AG04449 (cell line): ENCODE data around the gene CSNK1G1.

Source experiments
- CTCF ChIA-PET: fragments of 350-600 bp; formaldehyde crosslinking; extraction: SDS; loops from one replicate; lab custom pipeline; 2021; ENCODE audit warnings: antibody characterized with exemption; lab: Yijun Ruan, JAX
- POLR2A ChIA-PET: fragments of 400-600, 350-600 bp; formaldehyde crosslinking; extraction: SDS; loops from one replicate; lab custom pipeline; 2020; ENCODE audit warnings: antibody characterized with exemption, inconsistent platforms; lab: Yijun Ruan, JAX
- DNase-seq: peaks from one replicate; pipeline ENCODE4 v3.0.0-alpha.2; 2010; ENCODE audit warnings: low read depth, low spot score
- H3K4me3 ChIP-seq: 2 replicates; pipeline ENCODE4 v1.5.1; 2011; ENCODE audit warnings: low read depth, mild to moderate bottlenecking, control low read depth, low read length
- TF ChIP-seq, protein P1 (sequence below): IDR thresholded peaks from one replicate; pipeline ENCODE4 v1.5.1; 2011; ENCODE audit warnings: mild to moderate bottlenecking, moderate library complexity, low read length, control low read depth, inconsistent platforms; ENCODE audit not compliant: insufficient read depth; ENCODE audit errors: missing control alignments

CSNK1G1 gene

DNA sequence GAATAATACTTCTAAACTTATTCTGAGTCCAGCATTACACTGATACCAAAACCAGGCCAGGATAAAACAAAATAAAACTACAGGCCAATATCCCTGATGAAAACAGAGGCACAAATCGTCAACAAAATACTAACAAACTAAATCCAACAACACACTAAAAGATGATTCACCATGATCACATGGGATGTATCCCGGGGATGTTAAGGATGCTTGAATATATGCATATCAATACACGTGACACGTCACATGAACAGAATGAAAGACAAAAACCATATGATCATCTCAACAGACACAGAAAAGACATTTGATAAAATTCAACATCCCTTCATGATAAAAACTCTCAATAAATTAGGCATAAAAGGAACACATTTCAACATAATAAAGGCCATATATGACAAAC is 91.5 kb downstream of the CSNK1G1 start:
- no peak for DNase-seq
- TF ChIP-seq, protein P1, sequence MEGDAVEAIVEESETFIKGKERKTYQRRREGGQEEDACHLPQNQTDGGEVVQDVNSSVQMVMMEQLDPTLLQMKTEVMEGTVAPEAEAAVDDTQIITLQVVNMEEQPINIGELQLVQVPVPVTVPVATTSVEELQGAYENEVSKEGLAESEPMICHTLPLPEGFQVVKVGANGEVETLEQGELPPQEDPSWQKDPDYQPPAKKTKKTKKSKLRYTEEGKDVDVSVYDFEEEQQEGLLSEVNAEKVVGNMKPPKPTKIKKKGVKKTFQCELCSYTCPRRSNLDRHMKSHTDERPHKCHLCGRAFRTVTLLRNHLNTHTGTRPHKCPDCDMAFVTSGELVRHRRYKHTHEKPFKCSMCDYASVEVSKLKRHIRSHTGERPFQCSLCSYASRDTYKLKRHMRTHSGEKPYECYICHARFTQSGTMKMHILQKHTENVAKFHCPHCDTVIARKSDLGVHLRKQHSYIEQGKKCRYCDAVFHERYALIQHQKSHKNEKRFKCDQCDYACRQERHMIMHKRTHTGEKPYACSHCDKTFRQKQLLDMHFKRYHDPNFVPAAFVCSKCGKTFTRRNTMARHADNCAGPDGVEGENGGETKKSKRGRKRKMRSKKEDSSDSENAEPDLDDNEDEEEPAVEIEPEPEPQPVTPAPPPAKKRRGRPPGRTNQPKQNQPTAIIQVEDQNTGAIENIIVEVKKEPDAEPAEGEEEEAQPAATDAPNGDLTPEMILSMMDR: no peak
- CTCF ChIA-PET: no interaction called here
- H3K4me3 ChIP-seq: no peak overlapping the region
- POLR2A ChIA-PET: no interaction called here

DNA sequence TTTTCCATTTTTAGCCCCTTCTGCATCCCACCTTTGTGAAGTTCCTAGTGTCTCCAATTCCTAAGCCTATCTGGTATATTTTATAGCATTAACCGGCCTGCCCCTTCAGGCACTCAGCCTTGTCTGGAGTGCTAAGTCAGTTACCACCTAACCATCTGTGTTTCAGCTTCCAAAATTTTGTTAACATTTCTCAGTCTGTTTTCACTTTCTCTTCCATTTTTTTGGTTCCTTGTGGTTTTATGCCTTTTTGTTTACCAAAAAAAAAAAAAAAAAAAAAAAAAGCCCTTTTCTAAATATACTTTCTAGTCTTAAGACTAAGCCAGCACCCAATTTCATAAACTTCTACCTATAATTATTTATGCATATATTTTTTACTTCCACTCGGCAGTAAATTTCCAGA is 92.4 kb downstream of the CSNK1G1 start:
- POLR2A ChIA-PET: no interaction called here
- CTCF ChIA-PET: interaction anchor here (1.5 kb wide), 1 partner anchor 8 kb away, joined by 3 read pairs; no protein-coding TSS in a partner anchor
- no peak for DNase-seq
- H3K4me3 ChIP-seq: no peak overlapping the region
- TF ChIP-seq, protein P1: no peak

DNA sequence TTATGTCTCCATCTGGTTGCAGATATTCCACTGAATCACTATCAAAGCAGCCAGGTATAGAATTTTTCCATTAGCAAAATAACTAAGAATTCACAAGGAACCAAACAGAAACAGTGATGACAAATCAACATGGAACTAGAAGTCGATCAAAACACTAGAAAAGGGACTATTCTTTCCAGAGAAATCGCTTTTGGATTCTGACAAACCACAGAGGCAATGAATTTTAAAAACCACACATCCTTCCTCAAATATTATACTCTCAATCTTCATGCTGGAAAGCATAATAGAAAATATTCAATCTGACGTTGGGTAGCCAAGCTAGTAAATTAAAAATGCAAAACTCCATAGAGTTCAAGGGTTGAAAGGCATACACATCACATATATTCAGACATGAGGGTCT is 99.9 kb downstream of the CSNK1G1 start:
- no peak overlapping the region for H3K4me3 ChIP-seq
- ChIA-PET CTCF (no interaction called here), POLR2A (no interaction called here)
- TF ChIP-seq, protein P1: no peak
- no peak for DNase-seq

DNA sequence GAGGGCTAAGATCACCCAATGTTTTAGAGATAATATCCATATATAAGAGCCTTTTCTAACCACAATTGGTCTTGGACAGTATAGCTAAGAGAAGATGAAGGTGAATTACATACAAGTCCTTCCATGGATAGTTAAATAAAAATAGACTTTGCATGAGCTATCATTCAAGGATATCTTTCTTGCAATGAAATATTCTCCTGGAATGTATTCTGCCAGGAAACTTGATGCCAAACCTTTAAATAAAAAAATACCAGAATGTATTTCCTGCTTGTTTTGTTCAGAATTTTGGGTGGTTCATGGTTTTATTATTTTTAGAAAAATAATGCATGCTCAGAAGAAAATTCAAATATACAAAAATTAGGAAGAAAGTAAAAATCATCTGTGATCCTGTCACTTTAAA is 104.3 kb downstream of the CSNK1G1 start:
- no peak for DNase-seq
- ChIA-PET CTCF (no interaction called here), POLR2A (no interaction called here)
- TF ChIP-seq, protein P1: no peak
- no peak overlapping the region for H3K4me3 ChIP-seq

DNA sequence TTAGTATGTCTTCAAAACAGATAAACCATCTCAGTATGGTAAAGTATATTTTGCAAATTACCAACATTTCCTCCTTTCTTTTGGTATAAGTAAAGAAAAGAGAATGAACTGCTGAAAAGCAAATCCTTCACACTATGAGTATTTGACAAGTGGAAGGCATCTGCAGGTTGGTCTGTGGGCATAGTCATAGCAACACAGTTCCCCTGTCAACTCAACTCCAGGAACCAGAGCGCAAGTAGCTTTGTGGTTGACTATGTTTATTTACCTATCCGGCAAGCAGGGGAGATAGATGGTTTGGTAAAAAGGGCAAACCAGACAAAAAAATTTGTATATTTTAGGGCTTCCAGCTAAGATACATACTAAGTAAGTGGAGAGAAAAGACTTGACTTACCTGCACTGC is 104.9 kb downstream of the CSNK1G1 start:
- H3K4me3 ChIP-seq: no peak overlapping the region
- TF ChIP-seq, protein P1: no peak
- ChIA-PET CTCF (no interaction called here), POLR2A (no interaction called here)
- DNase-seq: no peak

DNA sequence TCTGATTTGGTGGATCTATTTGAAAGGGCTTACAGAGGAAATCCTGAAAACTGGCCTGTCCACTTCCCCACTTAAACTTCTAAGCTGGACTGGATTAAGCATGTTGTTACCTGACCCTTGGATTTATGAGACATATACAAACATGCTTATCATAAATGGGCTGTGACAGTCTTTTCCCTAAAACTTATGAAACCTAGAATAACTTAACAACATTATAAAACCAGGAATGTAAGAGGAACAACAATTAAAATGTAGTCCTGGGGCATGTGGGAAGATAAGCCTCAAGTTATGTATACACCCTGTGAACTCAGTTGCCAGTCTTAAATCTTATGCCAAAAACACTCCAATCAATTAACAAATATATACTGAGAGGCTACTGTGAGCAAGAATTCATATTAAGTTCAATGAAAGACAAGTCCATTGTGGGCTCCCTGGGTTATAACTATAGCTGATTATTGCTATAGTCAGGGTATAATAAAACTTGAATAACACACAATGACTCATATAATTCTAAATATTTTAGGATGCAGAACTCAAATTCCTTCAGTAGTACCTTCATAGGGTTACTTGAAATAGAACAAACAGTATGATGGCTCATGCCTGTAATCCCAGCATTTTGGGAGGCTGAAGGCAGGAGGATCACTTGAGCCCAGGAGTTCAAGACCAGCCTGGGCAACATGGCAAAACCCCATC is 105.9 kb downstream of the CSNK1G1 start:
- CTCF ChIA-PET: no interaction called here
- H3K4me3 ChIP-seq: no peak overlapping the region
- DNase-seq: no peak
- TF ChIP-seq, protein P1: no peak
- POLR2A ChIA-PET: no interaction called here
